Bronchial epithelial cell (primary cell): ENCODE data around the gene GPR82. TPM values are rescaled to one million over a fixed set of nuclear protein-coding genes. Genes with fewer than 3 reads are reported as not detected.
"Not testable (repeated sequence)": the region's sequence is repeated elsewhere in the genome, so short reads cannot be mapped to it uniquely, and the experiment has no call there.

Experiments
- DNase-seq: peaks from one replicate; pipeline ENCODE4 v3.0.0-alpha.2; 2010; ENCODE audit warnings: low read depth
- FAIRE-seq: peaks from 2 replicates; lab custom pipeline; 2011; peaks lifted over from hg19 to GRCh38; lab: Jason Lieb, UNC
- H3K27me3 ChIP-seq: 2 replicates; pipeline ENCODE4 v1.5.1; 2011; ENCODE audit warnings: low read length; ENCODE audit not compliant: control insufficient read depth, insufficient read depth
- H3K36me3 ChIP-seq: 2 replicates; pipeline ENCODE4 v1.5.1; 2011; ENCODE audit warnings: low read length; ENCODE audit not compliant: control insufficient read depth, insufficient read depth
- H3K4me3 ChIP-seq: 2 replicates; pipeline ENCODE4 v1.5.1; 2011; ENCODE audit warnings: mild to moderate bottlenecking, low read depth, low read length, control low read depth
- CTCF ChIP-seq: IDR thresholded peaks from 2 replicates; pipeline ENCODE4 v1.5.1; 2011; ENCODE audit warnings: mild to moderate bottlenecking, moderate library complexity, low read length, control low read depth, inconsistent platforms; ENCODE audit not compliant: insufficient read depth, severe bottlenecking
- total RNA-seq: library from RNA; depleted of rRNA; stranded (reverse); fragments of >200 nt; gene quantifications from 2 replicates; pipeline ENCODE4 v1.2.1, GENCODE V29; 2014

The GPR82 gene
- not detected in 2 replicates for total RNA-seq

GRCh38 chrX:41723826-41724225 lies at the start of gene GPR82:
GPR82 (plus strand) TSS chrX:41724181; CDS start chrX:41727027, 2,846 bp downstream.
- H3K27me3 ChIP-seq, result no peaks in the 10 kb centered on the region
- FAIRE-seq, result no peak
- no peaks in the 10 kb centered on the region for H3K36me3 ChIP-seq
- DNase-seq, result no peak
- TF ChIP-seq CTCF, result no peak
- H3K4me3 ChIP-seq, result no peak within 1 kb of the TSS

GRCh38 chrX:41676361-41676760 lies 47.6 kb upstream of the GPR82 start:
- H3K36me3 ChIP-seq, H3K27me3 ChIP-seq, H3K4me3 ChIP-seq, FAIRE-seq, DNase-seq: not testable (repeated sequence)

GRCh38 chrX:41677183-41678060 lies 46.6 kb upstream of the GPR82 start:
- H3K27me3 ChIP-seq, result no peaks in the 10 kb centered on the region
- DNase-seq, result no peak
- FAIRE-seq, result no peak
- TF ChIP-seq CTCF, result no peak
- no peaks in the 10 kb centered on the region for H3K36me3 ChIP-seq
- no peak overlapping the region for H3K4me3 ChIP-seq

- H3K4me3 ChIP-seq, result no peak overlapping the region
- TF ChIP-seq CTCF, result no peak
- H3K27me3 ChIP-seq, result no peaks in the 10 kb centered on the region
- H3K36me3 ChIP-seq, result no peaks in the 10 kb centered on the region
- DNase-seq, result no peak
- no peak for FAIRE-seq
Observed at GRCh38 chrX:41684138-41684537, 39.8 kb upstream of the GPR82 start.

GRCh38 chrX:41684940-41685339 lies 39.0 kb upstream of the GPR82 start:
- Histone ChIP-seq H3K27me3 (no peaks in the 10 kb centered on the region), H3K4me3 (no peak overlapping the region), H3K36me3 (no peaks in the 10 kb centered on the region)
- DNase-seq (no peak), FAIRE-seq (no peak)
- no peak for TF ChIP-seq CTCF

GRCh38 chrX:41686788-41687187 lies 37.2 kb upstream of the GPR82 start:
- no peaks in the 10 kb centered on the region for H3K36me3 ChIP-seq
- DNase-seq (no peak), FAIRE-seq (no peak)
- H3K27me3 ChIP-seq, result no peaks in the 10 kb centered on the region
- TF ChIP-seq CTCF, result no peak
- H3K4me3 ChIP-seq, result no peak overlapping the region
